GM20431 (cell line): Measurements from ENCODE around the gene CACNA2D3.

ENCODE experiments used
- in situ Hi-C: fragments of 300-500 bp; cut with MseI, MboI; formaldehyde crosslinking; loops from one replicate; pipeline ENCODE4 v1.15.0; 2020; ENCODE audit warnings: low sequenced_read_pairs; ENCODE audit not compliant: unreplicated experiment

Gene CACNA2D3

GRCh38 chr3:54793171-54793570 lies 670.8 kb downstream of the CACNA2D3 start:
- in situ Hi-C loops, result no loop called here

DNA sequence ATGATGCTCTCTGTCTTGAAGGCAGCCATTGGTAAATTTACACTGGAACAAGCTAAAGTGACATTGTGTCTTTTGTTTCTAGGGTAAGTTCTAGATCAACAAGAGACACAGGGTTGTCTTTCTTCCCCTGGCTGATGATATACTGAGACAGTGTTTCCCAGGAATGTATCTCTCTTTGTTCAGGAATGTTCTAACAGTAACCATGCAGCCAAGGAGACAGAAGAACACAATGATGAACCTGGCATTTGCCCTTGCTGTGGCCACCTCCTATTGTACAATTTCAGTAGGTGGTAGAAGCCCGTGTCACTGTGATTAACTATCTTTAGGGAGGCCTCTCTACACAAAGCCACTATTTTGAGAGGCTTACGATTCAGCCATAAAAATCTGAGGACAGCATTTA lies 674.8 kb downstream of the CACNA2D3 start:
- in situ Hi-C loops, result no loop called here

GRCh38 chr3:54800478-54800877 lies 678.1 kb downstream of the CACNA2D3 start:
- in situ Hi-C loops, result no loop called here

- in situ Hi-C loops, result no loop called here
Observed at GRCh38 chr3:54801977-54802376, 679.6 kb downstream of the CACNA2D3 start.

GRCh38 chr3:54810401-54810800 lies 688.0 kb downstream of the CACNA2D3 start:
- in situ Hi-C loops, result no loop called here

DNA sequence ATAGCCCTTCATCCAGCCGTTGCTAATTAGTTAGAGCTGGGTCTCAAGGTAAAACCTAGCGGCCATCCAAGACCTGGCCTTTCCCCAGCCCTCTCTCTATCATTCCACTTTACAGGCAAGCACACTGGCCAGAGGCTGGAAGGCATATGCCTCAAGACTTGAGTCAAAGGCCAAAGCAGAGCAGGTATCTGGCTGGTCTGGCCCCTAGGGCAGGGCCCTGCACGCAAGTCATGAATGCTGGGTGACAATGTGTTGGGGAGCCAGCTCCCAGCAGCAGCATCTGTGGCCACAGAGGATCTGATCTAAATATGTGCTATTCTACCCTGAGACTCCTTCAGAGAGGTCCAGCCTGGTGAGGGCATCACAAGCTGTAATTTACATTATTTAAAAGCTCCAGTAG lies 691.9 kb downstream of the CACNA2D3 start:
- in situ Hi-C loops, result no loop called here

GRCh38 chr3:54817628-54818027 lies 695.3 kb downstream of the CACNA2D3 start:
- in situ Hi-C loops, result no loop called here

GRCh38 chr3:54818486-54818885 lies 696.1 kb downstream of the CACNA2D3 start:
- in situ Hi-C loops, result no loop called here

DNA sequence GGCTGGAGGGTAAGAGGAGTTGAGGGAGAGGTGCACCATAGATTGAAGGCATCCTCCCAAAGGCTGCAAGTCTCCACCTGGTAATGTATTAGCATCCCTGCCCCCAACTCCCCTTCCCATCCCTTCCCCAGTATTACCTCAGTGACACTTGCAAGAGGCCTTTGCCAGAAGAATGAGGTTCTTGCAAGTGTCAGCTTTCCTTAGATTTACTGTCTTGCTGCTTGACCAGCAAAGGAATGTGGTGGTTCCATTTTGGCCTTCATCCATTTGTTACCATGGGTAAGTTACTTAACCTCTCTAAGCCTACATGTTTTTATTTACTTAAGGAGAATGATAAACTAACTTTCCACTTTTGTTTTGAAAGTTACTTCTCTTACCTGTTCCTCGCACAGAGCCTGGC lies 696.6 kb downstream of the CACNA2D3 start:
- in situ Hi-C loops, result no loop called here

DNA sequence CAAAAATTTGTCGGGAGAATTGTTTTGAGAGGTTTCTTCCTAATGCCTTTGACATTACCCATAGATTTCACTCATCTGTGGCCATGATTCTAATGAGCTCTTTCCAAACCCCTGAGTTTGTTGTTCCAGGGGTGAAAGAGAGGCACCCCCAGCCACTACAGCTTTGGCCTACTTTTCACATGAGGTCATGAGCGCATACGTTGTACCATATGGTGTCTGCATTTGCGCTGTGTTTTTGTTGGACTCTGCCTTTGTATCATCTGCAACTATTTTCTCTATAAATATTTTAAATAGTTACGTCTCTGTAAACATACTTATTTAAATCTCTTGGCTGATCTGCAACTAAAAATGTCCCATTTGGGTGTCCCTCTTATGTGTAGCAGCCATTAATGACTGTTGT lies 697.6 kb downstream of the CACNA2D3 start:
- in situ Hi-C loops, result no loop called here

GRCh38 chr3:54822206-54822605 lies 699.9 kb downstream of the CACNA2D3 start:
- in situ Hi-C loops, result no loop called here

- in situ Hi-C loops, result no loop called here
Observed at GRCh38 chr3:54826251-54826691, 703.9 kb downstream of the CACNA2D3 start.

DNA sequence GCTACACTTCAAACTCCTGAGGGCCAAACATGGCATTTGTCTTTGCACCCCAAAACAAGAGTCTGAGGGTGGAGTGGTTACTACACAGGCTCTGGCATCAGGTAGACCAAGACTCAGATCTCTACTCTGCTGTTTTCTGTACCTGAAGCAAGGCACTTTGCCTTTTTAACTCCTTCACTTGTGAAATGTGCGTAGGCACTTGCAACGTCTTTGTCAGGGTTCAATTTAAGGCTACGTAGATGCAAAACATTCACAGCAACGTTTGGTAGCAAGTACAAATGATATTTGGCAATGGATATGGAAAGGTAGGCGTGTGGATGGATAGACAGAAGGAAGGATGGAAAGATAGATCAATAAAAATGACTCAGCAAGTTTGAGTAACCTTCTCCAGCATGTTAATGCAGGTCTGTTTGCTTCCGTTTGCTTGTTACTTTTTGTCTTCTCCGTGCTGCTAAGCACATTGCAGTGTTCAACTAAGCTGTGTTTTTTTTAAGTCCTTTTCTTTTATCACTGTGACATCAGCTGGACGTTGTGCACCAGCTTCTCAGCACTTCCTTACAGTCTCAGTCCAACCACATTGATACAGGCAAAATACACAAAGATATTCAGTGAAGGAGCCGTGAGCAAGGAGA lies 704.8 kb downstream of the CACNA2D3 start:
- in situ Hi-C loops, result no loop called here

DNA sequence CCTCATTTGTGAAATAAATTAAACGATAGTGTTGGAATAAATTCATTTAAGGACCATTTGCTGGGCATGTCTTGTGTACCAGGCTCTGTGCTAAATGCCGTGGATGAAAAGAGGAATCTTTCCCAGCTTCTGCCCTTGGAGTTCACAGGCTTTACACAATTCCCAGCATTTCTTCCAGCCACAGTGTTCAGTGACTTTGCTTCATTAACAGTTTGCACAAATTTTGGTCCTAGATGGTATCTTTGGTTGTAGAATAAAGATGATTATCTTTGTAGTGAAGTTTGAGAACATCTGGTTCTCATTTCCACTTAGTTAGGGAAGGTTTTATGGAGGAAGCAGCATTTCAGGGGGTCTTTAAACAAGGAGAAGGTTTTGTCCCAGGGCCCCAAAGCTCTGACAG lies 705.4 kb downstream of the CACNA2D3 start:
- in situ Hi-C loops, result no loop called here

GRCh38 chr3:54830658-54831057 lies 708.3 kb downstream of the CACNA2D3 start:
- in situ Hi-C loops, result no loop called here

GRCh38 chr3:54831112-54831511 lies 708.8 kb downstream of the CACNA2D3 start:
- in situ Hi-C loops, result no loop called here

GRCh38 chr3:54832876-54833275 lies 710.5 kb downstream of the CACNA2D3 start:
- in situ Hi-C loops, result no loop called here

GRCh38 chr3:54835701-54836100 lies 713.3 kb downstream of the CACNA2D3 start:
- in situ Hi-C loops, result no loop called here

- in situ Hi-C loops, result no loop called here
Observed at GRCh38 chr3:54836871-54837270, 714.5 kb downstream of the CACNA2D3 start.

DNA sequence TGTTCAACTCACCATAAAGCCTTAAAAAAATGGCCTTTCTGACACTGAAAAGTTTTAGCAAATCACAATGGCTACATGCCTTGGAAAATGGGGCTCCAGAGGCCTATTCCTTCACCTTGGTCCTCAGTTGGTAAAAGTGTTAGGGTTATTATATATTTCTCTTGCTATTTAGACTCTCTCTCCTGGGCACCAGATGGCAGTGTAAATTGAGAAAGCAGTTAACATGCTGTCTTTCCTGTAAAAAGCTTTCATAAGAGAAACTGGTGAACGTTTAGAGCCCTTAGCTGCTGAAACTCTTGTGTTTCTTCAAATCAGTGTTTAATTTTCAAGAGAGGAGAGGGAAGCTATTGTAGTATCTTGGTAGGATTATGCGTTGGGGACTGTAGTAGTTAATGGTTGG lies 715.6 kb downstream of the CACNA2D3 start:
- in situ Hi-C loops, result no loop called here

DNA sequence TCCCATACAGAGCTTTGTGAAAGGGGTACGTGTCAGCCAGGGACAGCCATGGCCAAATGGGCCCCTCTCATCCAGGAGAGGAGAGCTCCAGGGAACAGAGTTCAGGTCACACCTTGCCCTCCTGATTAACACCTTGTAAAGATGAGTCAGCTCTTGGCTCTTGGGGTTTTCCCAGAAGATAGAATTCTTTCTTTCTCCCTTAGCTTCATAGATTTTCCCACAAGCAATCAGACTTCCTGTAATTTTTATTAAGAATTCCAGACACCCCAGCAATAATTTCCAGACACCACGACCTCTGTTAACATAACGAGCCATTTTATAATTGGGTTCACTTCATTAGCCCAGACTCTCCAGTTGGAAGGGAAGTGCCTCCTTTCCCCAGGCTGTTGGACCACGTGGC lies 719.1 kb downstream of the CACNA2D3 start:
- in situ Hi-C loops, result no loop called here

DNA sequence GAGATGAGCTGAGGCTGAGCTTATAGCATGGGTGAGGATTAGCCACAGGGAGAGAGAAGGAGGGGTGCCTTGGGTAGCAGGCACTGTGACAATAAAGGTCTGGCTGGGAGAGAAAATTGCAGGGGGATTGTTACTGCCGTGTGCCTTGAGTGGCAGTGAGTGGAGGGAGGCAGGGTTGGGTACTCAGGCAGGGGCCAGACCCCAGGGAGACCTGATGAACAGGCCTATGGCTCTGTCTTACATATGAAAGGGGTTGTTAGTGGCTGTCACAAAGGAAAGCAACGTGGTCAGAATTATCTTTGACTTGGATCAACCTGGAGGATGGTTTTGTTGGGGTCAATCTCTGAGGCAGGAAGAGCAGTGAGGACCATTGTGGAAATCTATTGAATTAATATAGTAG lies 721.0 kb downstream of the CACNA2D3 start:
- in situ Hi-C loops, result no loop called here
